SK-N-MC (cell line): ENCODE data around the gene ACOX3.

Experiments
- EZH2 ChIP-seq: fragments of 200-600 bp; sonication (generic); IDR thresholded peaks from one replicate; pipeline ENCODE4 v1.6.1; 2017; ENCODE audit warnings: antibody characterized with exemption
- POLR2AphosphoS5 ChIP-seq: IDR thresholded peaks from 2 replicates; pipeline ENCODE4 v1.6.1; 2012; ENCODE audit warnings: mild to moderate bottlenecking, low read depth, low read length, borderline replicate concordance

DNA sequence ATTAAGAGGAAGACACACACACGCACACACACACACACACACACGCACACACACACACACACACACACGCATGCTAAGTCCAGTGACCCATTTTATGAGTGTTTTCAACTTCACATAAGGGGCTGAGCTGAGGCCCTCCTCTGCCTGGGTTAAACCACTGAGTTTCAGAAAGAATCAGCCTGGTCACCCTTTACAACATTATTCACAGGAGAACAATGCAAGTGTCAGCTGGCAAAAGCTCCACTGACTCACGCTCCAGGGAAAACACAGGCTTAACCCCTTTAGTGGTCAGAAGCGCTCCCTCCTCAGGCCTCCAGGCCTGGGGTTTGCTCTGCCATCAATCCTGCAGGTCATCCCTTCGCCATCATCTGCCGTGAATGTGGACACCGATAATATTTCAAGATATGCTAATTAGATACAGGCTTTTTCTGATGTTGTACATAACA lies 46.9 kb downstream of the ACOX3 start:
- TF ChIP-seq EZH2 = no peak
- TF ChIP-seq POLR2AphosphoS5 = no peak
